ENCODE data around the gene LMO4.
A peak's percentile ranks its signal among the peaks of the same experiment; 100 is the strongest.

- peak; percentile 62 to 65 (median 63) for TF ChIP-seq CTCF (optimal IDR thresholded peaks at IDR 0.05 in 1 of 3, IDR thresholded peaks at IDR 0.05 in 1 of 3, conservative IDR thresholded peaks at IDR 0.05 in 1 of 3; ENCODE audit: extremely low read depth in 1 of 3, insufficient read depth in 2 of 3, low read length in 3 of 3)
- no peak for TF ChIP-seq EZH2 (IDR thresholded peaks at IDR 0.05; ENCODE audit: low read length)
These were observed 35.8 kb upstream of the LMO4 start for GRCh38 chr1:87292684-87293493.
